GM11168 (cell line): Measurements from ENCODE around the gene PPFIBP2.
"Not testable (repeated sequence)": the region's sequence is repeated elsewhere in the genome, so short reads cannot be mapped to it uniquely, and the experiment has no call there.

Experiments used
- in situ Hi-C: fragments of 300-500 bp; cut with MboI; formaldehyde crosslinking; loops from one replicate; pipeline ENCODE4 v1.12.0; 2022; ENCODE audit warnings: low sequenced_read_pairs; ENCODE audit not compliant: unreplicated experiment

The PPFIBP2 gene

GRCh38 chr11:7495882-7496551 is 17.8 kb upstream of the PPFIBP2 start:
- in situ Hi-C loops, result no loop called here

DNA sequence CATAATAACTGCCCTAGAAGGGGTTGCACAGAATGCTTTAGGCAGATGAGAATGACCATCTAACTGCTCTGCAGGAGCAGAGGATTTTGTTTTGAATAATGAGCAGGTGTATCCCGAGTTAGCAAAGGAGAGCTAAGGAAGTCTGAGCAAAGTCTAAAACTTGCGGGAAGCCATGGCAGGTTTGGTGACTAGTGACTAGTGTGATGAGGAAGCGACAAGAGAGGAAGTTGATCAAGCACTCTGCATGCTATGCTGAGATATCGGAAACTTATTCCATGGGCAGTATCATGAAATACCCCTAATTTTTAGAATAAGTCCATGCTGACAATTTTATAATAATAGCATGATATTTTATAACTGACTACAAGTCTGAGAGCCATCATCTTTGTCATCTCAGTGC is 15.6 kb upstream of the PPFIBP2 start:
- in situ Hi-C loops, result no loop called here

DNA sequence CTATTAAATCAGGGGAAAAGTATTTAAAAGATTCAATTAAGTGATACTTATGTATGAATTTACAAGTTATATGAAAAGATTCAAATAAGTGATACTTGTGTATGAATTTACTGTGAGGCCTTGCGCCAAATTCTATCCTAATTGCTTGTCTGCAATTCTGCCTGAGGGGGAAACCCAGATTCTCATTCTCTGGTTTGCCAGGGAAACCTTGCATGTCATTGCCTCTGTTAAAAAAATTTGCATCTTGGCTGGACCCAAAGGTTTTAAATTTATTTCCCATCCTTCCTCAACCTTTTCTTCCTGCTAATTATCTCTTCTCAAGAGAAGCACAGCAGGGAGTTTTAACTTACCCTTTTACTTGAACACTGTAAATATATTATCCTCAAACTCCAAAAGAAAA is 14.7 kb upstream of the PPFIBP2 start:
- in situ Hi-C loops, result no loop called here

DNA sequence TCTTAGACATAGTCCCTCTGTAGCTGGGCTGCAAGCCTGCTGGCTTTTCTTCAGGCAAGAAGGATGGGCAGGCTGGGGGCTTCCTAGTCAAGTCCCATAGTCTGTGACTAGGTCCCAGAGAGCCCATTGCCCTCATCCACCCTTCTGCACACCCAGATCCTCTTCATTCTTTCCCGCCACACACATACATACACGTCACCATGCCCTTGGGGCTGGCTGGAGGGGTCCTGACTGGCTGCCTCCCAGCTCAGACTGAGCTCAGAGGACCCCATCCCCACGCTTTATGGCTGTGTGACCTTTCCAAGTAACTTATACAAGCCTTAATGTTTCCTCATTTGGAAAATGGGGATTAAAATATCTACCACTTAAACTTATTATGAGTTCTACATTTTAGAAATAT is 13.5 kb upstream of the PPFIBP2 start:
- in situ Hi-C loops, result no loop called here

DNA sequence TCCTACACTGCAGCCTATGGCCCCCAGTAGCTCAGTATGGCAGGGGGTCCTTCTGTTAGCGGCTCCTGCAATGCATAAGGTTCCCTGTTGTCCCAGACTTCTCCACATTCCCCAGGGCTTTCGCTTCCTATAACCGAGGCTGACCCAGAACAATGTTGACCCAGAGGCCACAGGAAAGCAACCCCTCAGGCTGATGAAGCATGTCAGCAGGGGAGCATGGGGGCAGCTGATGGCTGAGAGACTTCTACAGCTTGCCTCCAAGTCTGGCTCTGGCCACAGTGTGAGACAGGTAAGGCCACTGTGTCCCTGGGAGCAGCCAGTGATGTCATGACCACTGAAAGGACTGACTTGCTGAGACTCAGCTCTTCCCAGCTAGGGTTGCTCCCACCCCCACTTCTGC is 12.5 kb upstream of the PPFIBP2 start:
- in situ Hi-C loops, result no loop called here

GRCh38 chr11:7501894-7502293 is 11.9 kb upstream of the PPFIBP2 start:
- in situ Hi-C loops, result no loop called here

GRCh38 chr11:7506243-7506642 is 7.6 kb upstream of the PPFIBP2 start:
- in situ Hi-C loops, result no loop called here

GRCh38 chr11:7508087-7508486 is 5.7 kb upstream of the PPFIBP2 start:
- in situ Hi-C loops, result no loop called here

GRCh38 chr11:7509966-7510365 is 3.8 kb upstream of the PPFIBP2 start:
- in situ Hi-C loops, result no loop called here

GRCh38 chr11:7511401-7511800 is 2.4 kb upstream of the PPFIBP2 start:
- in situ Hi-C loops, result no loop called here

DNA sequence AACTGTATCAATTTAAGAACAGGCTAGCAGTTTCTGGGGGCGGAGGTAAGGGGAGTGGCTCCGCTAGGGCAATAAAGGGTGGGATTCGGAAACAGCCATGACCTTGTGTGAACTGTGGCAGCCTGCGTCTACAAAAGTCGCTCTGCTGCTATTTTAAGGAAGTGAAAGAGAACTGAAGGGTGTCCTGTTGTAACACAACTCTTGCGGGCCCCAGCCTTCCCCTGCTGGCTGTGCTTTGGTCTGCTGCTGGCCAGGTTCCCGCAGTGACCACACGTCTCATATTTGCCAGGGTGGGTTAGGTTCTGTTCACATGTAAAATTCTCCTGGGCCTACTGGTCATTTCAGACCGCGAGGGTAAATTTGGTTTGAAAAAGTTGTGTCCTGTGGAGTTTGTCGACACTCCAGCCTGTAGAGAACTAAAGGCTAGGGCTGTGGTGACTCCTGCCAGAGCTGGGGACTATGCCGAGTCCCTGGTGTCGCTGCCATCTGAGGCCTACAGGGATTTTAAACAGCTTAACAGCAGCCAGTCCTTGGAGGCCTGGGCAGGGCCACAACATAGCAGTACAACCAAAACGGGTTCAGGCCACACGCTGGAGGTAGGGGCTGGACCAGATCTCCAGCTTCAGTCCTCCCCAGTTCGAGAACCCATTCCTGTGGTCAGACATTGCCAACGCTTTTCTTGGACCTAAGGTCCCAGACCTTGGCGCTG is 1.1 kb upstream of the PPFIBP2 start:
- in situ Hi-C loops, result no loop called here

GRCh38 chr11:7514099-7514591 is 346 bp downstream of the PPFIBP2 start:
- in situ Hi-C loops, result no loop called here

GRCh38 chr11:7515447-7515886 is 1.7 kb downstream of the PPFIBP2 start:
- in situ Hi-C loops, result no loop called here

DNA sequence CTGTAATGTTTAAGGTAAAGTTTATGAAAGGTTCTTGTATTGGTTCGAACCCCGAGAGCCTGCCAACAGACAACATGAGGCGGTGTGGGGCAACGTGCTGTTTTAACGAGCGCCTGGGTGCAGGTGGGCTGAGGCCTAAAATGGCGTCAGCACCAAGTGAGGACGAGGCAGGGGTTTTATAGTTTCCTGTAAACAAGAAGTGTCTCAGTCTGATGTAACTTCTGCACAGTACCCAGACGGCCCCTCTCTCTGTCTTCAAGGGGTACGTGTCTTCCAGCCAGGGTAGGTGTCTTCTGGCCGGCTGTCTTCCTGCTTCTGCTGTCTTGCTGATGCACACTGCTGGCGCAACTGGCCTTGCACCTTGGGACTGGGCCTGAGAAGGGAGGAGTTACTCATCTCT is 2.7 kb downstream of the PPFIBP2 start:
- in situ Hi-C loops, result no loop called here

- in situ Hi-C loops, result not testable (repeated sequence)
These were observed 3.9 kb downstream of the PPFIBP2 start for GRCh38 chr11:7517743-7518142.

- in situ Hi-C loops, result no loop called here
These were observed 5.2 kb downstream of the PPFIBP2 start for GRCh38 chr11:7518811-7519562.

- in situ Hi-C loops, result no loop called here
These were observed 6.5 kb downstream of the PPFIBP2 start for GRCh38 chr11:7520011-7520942.

DNA sequence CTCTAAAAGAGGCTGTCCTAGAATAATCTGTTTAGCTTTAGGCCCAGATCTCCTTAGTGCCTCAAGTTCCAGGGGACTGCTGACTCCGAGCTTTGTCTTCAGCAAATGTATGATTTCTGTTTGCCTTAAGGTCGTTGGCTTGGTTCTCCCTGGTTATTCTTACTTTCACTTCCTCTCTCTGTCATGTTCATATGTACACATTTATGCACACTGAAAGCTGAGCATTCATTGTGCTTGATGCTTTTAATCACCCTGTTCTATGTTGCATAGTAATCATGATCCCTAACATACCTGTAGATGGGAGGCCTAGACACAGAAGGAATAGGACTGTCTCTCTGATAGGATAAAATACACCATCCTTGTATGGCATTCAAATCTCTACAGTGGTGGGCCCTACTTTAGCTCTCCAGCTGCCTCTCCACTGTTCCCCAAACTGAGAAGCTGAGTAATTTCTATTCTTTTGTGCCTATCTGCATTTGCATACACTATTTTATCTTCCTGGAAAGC is 7.2 kb downstream of the PPFIBP2 start:
- in situ Hi-C loops, result no loop called here

DNA sequence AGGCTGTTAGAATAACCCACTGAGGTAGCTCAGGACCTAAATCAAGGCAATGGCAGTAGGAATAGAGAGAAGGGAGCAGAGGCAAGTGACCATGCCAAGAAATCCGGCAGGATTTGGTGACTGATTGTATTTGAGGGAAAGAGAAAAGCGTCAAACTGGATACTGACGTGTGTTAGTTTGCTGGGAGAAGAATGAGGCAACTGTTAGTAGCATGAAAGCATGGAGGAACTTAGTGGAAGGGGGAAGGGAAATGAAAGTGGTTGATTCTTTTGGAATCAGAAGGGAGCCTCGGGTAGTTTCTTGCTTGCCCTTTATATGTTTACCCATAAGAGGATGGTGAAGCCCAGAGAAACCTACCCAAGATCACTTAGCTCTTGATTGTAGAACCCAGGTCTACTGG is 8.3 kb downstream of the PPFIBP2 start:
- in situ Hi-C loops, result no loop called here

DNA sequence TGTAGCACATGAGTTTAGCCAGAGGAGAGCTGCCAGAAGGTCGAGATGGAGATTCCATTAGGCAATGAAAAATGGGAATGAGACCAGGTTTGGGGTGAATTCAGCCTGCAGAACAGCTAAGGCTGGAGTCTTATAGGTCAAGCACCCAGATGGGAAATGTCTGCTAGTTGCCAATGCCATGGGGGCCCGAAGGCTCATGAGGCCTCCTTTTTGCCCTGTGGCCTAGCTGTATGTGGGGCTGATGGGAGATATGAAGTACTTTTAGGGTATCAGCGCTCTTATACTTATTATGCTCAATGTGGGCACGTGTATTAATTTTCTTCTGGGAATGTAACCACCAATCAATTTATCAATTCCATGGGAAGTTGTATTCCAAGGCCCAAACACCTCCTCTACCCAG is 8.7 kb downstream of the PPFIBP2 start:
- in situ Hi-C loops, result no loop called here
